Measurements from ENCODE around the gene KCTD5. TPM values are rescaled to one million over a fixed set of nuclear protein-coding genes. Genes with fewer than 3 reads are reported as not detected.
"Not testable (repeated sequence)": the region's sequence is repeated elsewhere in the genome, so short reads cannot be mapped to it uniquely, and the experiment has no call there.

KCTD5 gene
- total and polyA plus RNA-seq, 4 donors: 17.1 to 31.8 (median 24.7) TPM

DNA sequence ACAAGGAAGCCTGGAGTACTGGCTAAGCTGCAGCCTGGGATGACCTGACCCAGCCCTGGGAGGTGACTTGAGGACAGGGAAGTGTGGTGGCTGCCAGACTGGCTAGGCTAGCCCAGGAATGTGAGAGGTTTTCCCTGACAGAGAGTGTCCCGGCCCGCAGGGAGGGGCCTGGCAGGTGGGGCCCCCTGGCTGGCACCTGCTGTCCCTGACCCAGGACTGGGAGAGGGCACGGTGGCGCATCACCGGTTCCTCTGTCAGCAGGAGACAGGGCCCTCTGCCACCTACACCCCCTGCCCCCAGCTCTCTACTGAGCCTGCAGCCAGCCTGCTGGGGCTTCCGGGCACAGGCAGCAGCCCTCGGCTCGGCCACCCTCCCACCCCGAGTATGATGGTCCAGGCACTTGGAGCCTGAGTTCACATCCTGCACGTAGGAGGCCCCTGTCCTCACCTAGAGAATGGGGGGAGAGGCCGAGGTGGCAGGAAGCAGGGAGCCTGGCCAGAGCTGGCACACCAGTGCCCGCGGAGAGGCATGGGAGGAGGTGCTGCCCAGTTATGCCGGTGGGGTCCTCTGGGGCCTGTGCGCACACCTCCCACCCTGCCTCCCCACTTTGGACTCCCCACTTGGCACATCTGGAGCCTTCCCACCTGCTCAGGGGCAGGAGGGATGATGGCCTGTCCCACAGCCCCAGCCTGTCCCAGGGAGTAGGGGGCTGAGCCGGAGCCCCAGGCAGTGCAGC is 37.2 kb downstream of the KCTD5 start:
- H3K36me3 ChIP-seq (ENCODE audit: control insufficient read depth in 4 of 4, insufficient read depth in 4 of 4, low read length in 4 of 4): no peaks in the 10 kb centered on the region
- no peak overlapping the region for H3K27ac ChIP-seq (ENCODE audit: low read depth in 1 of 2, low read length in 1 of 2)
- H3K9ac ChIP-seq (ENCODE audit: insufficient read depth in 1 of 2, low read length in 2 of 2): no peak overlapping the region
- TF ChIP-seq, protein P1, sequence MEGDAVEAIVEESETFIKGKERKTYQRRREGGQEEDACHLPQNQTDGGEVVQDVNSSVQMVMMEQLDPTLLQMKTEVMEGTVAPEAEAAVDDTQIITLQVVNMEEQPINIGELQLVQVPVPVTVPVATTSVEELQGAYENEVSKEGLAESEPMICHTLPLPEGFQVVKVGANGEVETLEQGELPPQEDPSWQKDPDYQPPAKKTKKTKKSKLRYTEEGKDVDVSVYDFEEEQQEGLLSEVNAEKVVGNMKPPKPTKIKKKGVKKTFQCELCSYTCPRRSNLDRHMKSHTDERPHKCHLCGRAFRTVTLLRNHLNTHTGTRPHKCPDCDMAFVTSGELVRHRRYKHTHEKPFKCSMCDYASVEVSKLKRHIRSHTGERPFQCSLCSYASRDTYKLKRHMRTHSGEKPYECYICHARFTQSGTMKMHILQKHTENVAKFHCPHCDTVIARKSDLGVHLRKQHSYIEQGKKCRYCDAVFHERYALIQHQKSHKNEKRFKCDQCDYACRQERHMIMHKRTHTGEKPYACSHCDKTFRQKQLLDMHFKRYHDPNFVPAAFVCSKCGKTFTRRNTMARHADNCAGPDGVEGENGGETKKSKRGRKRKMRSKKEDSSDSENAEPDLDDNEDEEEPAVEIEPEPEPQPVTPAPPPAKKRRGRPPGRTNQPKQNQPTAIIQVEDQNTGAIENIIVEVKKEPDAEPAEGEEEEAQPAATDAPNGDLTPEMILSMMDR (IDR thresholded peaks at IDR 0.05; ENCODE audit: control extremely low read depth, extremely low read depth): no peak
- peaks cover 0 to 11% (median 3%) of the 10 kb centered on the region in 5 donors for H3K4me1 ChIP-seq (ENCODE audit: control insufficient read depth in 5 of 5, insufficient read depth in 5 of 5, low read length in 5 of 5)
- no peak overlapping the region for H3K4me3 ChIP-seq
- H3K27me3 ChIP-seq (ENCODE audit: control insufficient read depth in 3 of 3, insufficient read depth in 3 of 3, low read length in 2 of 3): no peaks in the 10 kb centered on the region
- no peak for ATAC-seq (ENCODE audit: insufficient read depth, low FRiP score)
- WGBS, 2 donors: 63 to 88% methylated on average over 16 of the region's 16 CpGs
- no peaks in the 10 kb centered on the region for H3K9me3 ChIP-seq (ENCODE audit: control insufficient read depth in 4 of 4, insufficient read depth in 3 of 4, low read length in 3 of 4)
- no peak for DNase-seq

DNA sequence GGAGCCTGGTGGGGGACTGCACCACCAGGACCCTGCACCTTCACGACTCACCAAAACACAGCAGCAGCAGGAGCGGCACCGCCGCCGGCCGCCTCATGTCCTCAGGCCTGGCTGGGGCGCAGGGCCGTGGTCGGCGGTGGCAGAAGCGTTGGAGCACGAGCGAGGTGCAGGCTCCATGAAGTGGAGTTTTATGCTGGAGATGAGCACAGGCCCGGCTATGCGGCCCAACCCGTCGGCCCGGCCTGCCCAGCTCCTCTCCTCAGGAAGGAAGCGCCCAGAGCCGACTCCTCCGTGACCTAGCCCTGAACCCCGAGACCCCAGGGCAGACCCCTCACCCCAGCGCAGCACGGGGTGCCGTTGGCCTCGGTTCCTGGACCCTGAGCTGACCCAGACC is 37.7 kb downstream of the KCTD5 start, which contains the start of gene PRSS27:
PRSS27 (minus strand) TSS at position 161 of the 394 bp plus-strand sequence; CDS start at position 97, 64 bp downstream.
- Histone ChIP-seq H3K9ac (ENCODE audit: insufficient read depth in 1 of 2, low read length in 2 of 2) (no peak within 1 kb of the TSS), H3K36me3 (ENCODE audit: control insufficient read depth in 4 of 4, insufficient read depth in 4 of 4, low read length in 4 of 4) (no peaks in the 10 kb centered on the region), H3K4me3 (peak within 1 kb of the TSS; percentile 44), H3K9me3 (ENCODE audit: control insufficient read depth in 4 of 4, insufficient read depth in 3 of 4, low read length in 3 of 4) (no peaks in the 10 kb centered on the region), H3K27ac (ENCODE audit: low read depth in 1 of 2, low read length in 1 of 2) (peak within 1 kb of the TSS; percentile 55 to 82), H3K27me3 (ENCODE audit: control insufficient read depth in 3 of 3, insufficient read depth in 3 of 3, low read length in 2 of 3) (no peaks in the 10 kb centered on the region), H3K4me1 (ENCODE audit: control insufficient read depth in 5 of 5, insufficient read depth in 5 of 5, low read length in 5 of 5) (peaks cover 0 to 11% (median 3%) of the 10 kb centered on the region in 5 donors)
- no peak for DNase-seq
- ATAC-seq (ENCODE audit: insufficient read depth, low FRiP score): no peak
- 82 to 91% methylated on average over 26 of the region's 26 CpGs for WGBS, 2 donors
- TF ChIP-seq, protein P1 (IDR thresholded peaks at IDR 0.05; ENCODE audit: control extremely low read depth, extremely low read depth): no peak

DNA sequence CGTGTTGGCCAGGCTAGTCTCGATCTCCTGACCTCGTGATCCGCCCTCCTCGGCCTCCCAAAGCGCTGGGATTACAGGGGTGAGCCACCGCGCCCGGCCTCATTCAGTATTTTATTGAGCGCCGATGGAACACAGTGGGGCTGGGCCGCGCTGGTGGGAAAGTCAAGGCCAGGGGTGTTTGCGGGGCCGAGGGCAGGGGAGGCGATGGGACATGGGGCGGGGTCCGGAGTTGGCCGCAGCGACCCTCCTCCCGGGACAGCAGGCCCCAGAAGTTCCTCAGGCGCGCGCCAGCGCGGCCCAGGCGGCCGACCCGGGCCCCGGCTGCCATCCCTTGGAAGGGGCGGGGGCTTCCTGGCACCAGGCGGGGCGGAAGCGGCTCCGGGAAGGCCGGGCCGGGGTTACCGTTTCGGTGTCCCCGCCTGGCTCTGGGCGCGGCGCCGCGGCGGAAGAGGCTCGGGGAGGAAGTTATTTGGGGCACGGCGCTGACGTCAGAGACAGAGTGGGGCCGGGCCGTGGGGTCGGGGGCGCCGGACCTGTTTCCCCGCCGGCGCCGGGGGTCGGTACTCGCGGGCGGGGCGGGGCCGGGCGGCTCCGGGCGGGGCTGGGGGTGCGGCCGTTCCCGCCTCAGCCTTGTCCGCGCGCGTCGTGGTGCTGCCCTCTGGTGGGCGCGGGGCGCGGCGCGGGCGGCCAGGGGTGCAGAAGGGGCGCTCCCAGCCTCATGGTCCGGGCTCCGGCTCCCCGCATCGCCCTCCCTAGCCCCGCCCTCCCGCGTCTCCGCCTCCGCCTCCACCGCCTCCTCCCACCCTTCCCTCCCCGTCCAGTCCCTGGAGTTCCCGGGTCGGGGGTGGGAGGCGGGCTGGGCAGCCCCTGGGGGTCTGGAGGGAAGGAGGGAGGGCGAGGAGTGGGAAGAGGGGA is 38.7 kb downstream of the KCTD5 start:
- 1 to 4% methylated on average over 40 to 99 of the region's 99 CpGs for WGBS, 2 donors
- H3K9ac ChIP-seq (ENCODE audit: insufficient read depth in 1 of 2, low read length in 2 of 2): no peak overlapping the region

DNA sequence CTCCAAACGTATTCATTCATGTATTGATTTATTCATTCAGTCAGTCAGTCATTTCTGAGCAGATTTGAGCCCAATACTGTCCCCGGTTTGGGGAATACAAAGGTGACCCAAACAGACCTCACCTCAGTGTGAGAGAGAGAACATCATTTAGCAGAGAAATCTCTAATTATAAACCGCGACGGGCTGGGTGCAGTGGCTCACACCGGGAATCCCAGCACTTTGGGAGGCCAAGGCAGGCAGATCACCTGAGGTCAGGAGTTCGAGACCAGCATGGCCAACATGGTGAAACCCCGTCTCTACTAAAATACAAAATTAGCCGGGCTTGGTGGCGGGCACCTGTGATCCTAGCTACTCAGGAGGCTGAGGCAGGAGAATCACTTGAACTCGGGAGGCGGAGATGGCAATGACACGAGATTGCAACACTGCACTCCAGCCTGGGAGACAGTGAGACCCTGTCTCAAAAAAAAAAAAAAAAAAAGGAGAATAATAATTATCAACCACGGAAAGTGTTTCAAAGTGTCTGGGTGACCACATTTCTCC is 39.4 kb downstream of the KCTD5 start:
- H3K4me3 ChIP-seq; H3K36me3 ChIP-seq (ENCODE audit: control insufficient read depth in 4 of 4, insufficient read depth in 4 of 4, low read length in 4 of 4); DNase-seq; H3K9ac ChIP-seq (ENCODE audit: insufficient read depth in 1 of 2, low read length in 2 of 2); H3K27me3 ChIP-seq (ENCODE audit: control insufficient read depth in 3 of 3, insufficient read depth in 3 of 3, low read length in 2 of 3); H3K9me3 ChIP-seq (ENCODE audit: control insufficient read depth in 4 of 4, insufficient read depth in 3 of 4, low read length in 3 of 4); ATAC-seq (ENCODE audit: insufficient read depth, low FRiP score); H3K27ac ChIP-seq (ENCODE audit: low read depth in 1 of 2, low read length in 1 of 2): not testable (repeated sequence)
- WGBS, 2 donors: 31 to 39% methylated on average over 14 of the region's 14 CpGs
- peaks cover 0 to 11% (median 0%) of the 10 kb centered on the region in 5 donors for H3K4me1 ChIP-seq (ENCODE audit: control insufficient read depth in 5 of 5, insufficient read depth in 5 of 5, low read length in 5 of 5)

More for the DNA sequence above, 38.7 kb downstream of the KCTD5 start:
- H3K27ac ChIP-seq (ENCODE audit: low read depth in 1 of 2, low read length in 1 of 2): peak overlapping the region; percentile 55 to 82
- H3K36me3 ChIP-seq (ENCODE audit: control insufficient read depth in 4 of 4, insufficient read depth in 4 of 4, low read length in 4 of 4): no peaks in the 10 kb centered on the region
- DNase-seq (peak; percentile 84 to 91 (median 87)), ATAC-seq (ENCODE audit: insufficient read depth, low FRiP score) (peak; percentile 93)
- H3K9me3 ChIP-seq (ENCODE audit: control insufficient read depth in 4 of 4, insufficient read depth in 3 of 4, low read length in 3 of 4): no peaks in the 10 kb centered on the region
- TF ChIP-seq, protein P1 (IDR thresholded peaks at IDR 0.05; ENCODE audit: control extremely low read depth, extremely low read depth): peak; percentile 52
- peak overlapping the region; percentile 44 for H3K4me3 ChIP-seq
- peaks cover 0 to 11% (median under 1%) of the 10 kb centered on the region in 5 donors for H3K4me1 ChIP-seq (ENCODE audit: control insufficient read depth in 5 of 5, insufficient read depth in 5 of 5, low read length in 5 of 5)
- no peaks in the 10 kb centered on the region for H3K27me3 ChIP-seq (ENCODE audit: control insufficient read depth in 3 of 3, insufficient read depth in 3 of 3, low read length in 2 of 3)

All from lung (tissue), 12 donors.